Mucosa of descending colon (tissue), 3 donors: Measurements from ENCODE around the gene ROBO1. TPM values are rescaled to one million over a fixed set of nuclear protein-coding genes. Genes with fewer than 3 reads are reported as not detected.

Experiments
- ATAC-seq: fragments of 200-7000 bp; cut with Tn5 transposase; one replicate; pipeline ENCODE4 v1.9.1; 2020; ENCODE audit warnings: mild to moderate bottlenecking, moderate library complexity
- DNase-seq, 3 donors: peaks; one replicate each; pipeline ENCODE4 v3.0.0-alpha.2; 2020
- H3K36me3 ChIP-seq: fragments of 200-600 bp; one replicate; pipeline ENCODE4 v1.8.0; 2021; ENCODE audit warnings: low read depth, mild to moderate bottlenecking
- H3K4me1 ChIP-seq: fragments of 200-600 bp; one replicate; pipeline ENCODE4 v1.8.0; 2021; ENCODE audit warnings: low read depth, mild to moderate bottlenecking
- H3K4me3 ChIP-seq: fragments of 200-600 bp; one replicate; pipeline ENCODE4 v1.8.0; 2021; ENCODE audit warnings: mild to moderate bottlenecking
- H3K9me3 ChIP-seq: fragments of 200-600 bp; one replicate; pipeline ENCODE4 v1.8.0; 2021; ENCODE audit warnings: mild to moderate bottlenecking
- intact Hi-C, 2 donors: fragments of 100-400 bp; cut with DNase I in 1 of 2; cut with micrococcal nuclease in 1 of 2; formaldehyde crosslinking; loops; one replicate each; pipeline versions ENCODE4 v1.11.0 to v1.11.1; 2022; cut with DNase I, micrococcal nuclease
- total RNA-seq, 3 donors: library from RNA; stranded (reverse); fragmentation: NEBNext Ultra II Directional in 2 of 3; extraction: Animal tissue kit (Norgen Biotek cat#: 25700) in 2 of 3; gene quantifications; one replicate each; pipeline versions ENCODE4 v1.2.1 to v1.2.4, GENCODE V29; 2021 to 2023
- TF ChIP-seq, protein P1 (sequence below): fragments of 200-600 bp; IDR thresholded peaks from one replicate; pipeline ENCODE4 v1.8.0; 2022; ENCODE audit warnings: antibody characterized with exemption, mild to moderate bottlenecking
- donor health status: DM: no; HTN: no; CAD: no; lungs with moderate emphysema.
- donor health status: DM: no; HTN: no; CAD: no.
- donor health status: DM: no; HTN: yes; CAD: no.

The ROBO1 gene
- total RNA-seq, 3 donors from 2014 or later = 4.3 to 22.7 (median 10.1) TPM

DNA sequence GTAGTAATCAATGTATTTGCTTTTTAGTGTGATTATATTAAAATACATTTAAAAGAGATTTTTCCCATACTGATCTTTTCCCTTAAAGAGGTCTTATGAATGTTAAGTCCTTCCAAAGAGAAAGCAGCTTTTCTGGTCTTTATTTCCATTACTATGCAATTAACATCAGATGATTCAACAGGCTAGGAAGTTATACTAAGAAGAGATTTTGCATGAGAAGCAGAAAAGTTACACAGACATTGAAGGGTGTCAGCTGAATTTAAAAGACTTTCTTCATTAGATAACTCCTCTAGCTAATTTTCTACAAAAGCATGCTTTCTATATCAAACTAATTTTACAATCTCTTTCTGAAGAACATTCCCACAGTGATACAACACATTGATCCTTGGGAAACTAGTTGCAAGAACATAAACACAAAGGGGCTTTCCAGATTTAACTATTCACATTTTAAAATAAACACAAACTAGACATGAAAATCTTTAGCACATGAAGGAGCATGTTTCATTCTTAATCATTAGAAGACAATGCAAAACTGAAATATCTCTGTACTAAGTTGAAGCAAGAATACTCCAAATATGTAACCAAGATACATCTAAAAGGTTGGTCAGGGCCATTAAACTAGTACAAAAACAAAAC is 965.8 kb downstream of the ROBO1 start:
- Histone ChIP-seq H3K4me1 (no peaks in the 10 kb centered on the region), H3K9me3 (no peaks in the 10 kb centered on the region), H3K36me3 (no peaks in the 10 kb centered on the region), H3K4me3 (no peak overlapping the region)
- no peak for DNase-seq
- ATAC-seq = no peak
- TF ChIP-seq, protein P1, sequence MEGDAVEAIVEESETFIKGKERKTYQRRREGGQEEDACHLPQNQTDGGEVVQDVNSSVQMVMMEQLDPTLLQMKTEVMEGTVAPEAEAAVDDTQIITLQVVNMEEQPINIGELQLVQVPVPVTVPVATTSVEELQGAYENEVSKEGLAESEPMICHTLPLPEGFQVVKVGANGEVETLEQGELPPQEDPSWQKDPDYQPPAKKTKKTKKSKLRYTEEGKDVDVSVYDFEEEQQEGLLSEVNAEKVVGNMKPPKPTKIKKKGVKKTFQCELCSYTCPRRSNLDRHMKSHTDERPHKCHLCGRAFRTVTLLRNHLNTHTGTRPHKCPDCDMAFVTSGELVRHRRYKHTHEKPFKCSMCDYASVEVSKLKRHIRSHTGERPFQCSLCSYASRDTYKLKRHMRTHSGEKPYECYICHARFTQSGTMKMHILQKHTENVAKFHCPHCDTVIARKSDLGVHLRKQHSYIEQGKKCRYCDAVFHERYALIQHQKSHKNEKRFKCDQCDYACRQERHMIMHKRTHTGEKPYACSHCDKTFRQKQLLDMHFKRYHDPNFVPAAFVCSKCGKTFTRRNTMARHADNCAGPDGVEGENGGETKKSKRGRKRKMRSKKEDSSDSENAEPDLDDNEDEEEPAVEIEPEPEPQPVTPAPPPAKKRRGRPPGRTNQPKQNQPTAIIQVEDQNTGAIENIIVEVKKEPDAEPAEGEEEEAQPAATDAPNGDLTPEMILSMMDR = no peak
- intact Hi-C loops = no loop called here

DNA sequence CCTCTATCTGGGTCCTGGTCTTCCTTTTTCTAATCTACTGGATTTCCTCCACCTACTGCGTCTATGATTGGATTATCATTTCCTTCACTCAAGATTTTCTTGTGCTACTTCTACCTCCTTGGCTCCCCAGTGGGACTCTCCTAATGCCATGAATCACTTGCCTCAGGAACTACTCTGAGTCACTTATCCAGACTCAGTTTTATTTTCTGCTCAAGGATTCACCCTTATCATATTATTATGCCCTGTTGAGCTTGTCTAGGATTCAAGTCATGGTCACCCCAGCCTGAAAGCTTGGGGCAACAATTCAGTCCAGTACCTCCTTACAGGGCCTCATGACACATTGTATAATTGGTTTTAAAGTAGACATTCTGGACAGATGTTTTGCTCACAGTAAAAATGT is 968.1 kb downstream of the ROBO1 start:
- Histone ChIP-seq H3K36me3 (no peaks in the 10 kb centered on the region), H3K4me3 (no peak overlapping the region), H3K9me3 (no peaks in the 10 kb centered on the region), H3K4me1 (no peaks in the 10 kb centered on the region)
- intact Hi-C loops = no loop called here
- ATAC-seq = no peak
- DNase-seq = no peak
- TF ChIP-seq, protein P1 = no peak

DNA sequence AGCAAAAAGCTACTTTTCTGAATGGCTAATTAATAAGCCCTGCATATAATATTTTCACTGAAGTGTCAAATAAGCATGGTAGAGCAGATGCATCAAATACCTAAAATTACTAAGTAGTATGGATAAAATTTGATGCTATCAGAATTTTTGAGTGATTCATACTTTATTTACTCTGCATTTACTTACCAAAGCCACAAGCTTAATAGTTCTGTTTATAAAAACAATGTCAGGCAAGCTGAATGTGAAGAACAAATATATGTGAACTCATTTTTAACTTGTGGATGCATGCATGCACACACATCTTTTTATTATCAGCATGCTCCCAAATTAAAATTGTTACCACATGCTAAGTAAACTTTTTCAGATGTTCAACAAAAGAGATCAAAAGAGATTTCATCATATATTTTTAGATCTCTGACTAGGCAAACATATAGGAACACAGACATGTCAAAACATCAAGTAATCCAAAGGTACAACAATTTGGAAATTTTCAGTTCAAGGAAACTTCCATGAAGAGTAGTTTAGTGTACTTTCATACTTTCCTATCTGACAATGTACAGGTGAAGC is 969.4 kb downstream of the ROBO1 start:
- ATAC-seq (no peak), DNase-seq (no peak)
- no peaks in the 10 kb centered on the region for H3K9me3 ChIP-seq
- intact Hi-C loops = no loop called here
- no peaks in the 10 kb centered on the region for H3K4me1 ChIP-seq
- no peaks in the 10 kb centered on the region for H3K36me3 ChIP-seq
- TF ChIP-seq, protein P1 = no peak
- H3K4me3 ChIP-seq = no peak overlapping the region

- intact Hi-C loops = no loop called here
- TF ChIP-seq, protein P1 = no peak
- no peaks in the 10 kb centered on the region for H3K36me3 ChIP-seq
- ATAC-seq = no peak
- no peak for DNase-seq
- H3K9me3 ChIP-seq = no peaks in the 10 kb centered on the region
- H3K4me1 ChIP-seq = no peaks in the 10 kb centered on the region
- H3K4me3 ChIP-seq = no peak overlapping the region
These were observed 973.4 kb downstream of the ROBO1 start for GRCh38 chr3:78794431-78794830.

DNA sequence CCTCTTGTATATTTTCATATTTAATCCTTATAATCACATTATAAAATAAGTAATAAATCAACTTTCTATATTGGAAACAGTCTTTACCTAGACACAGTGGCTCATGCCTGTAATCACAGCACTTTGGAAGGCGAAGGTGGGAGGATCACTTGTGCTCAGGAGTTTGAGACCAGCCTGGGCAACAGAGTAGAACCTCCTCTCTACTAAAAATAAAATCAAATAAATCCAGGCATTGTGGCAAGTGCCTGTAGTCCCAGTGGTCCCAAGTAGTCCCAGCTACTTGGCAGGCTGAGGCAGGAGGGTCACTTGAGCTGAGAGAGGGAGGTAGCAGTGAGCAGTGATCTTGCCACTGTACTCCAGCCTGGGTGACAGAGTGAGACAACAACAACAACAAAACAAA is 975.1 kb downstream of the ROBO1 start:
- Histone ChIP-seq H3K4me3 (no peak overlapping the region), H3K4me1 (no peaks in the 10 kb centered on the region), H3K9me3 (no peaks in the 10 kb centered on the region), H3K36me3 (no peaks in the 10 kb centered on the region)
- TF ChIP-seq, protein P1 = no peak
- intact Hi-C loops = no loop called here
- no peak for ATAC-seq
- DNase-seq = no peak
